Activated naive CD8-positive, alpha-beta T cell (primary cell): ENCODE results near the gene RBM47.

Experiments
- H3K27ac Mint-ChIP-seq: one replicate; pipeline ENCODE4 v1.8.0; 2021; ENCODE audit warnings: mixed read lengths
- H3K27me3 Mint-ChIP-seq: one replicate; pipeline ENCODE4 v1.8.0; 2021; ENCODE audit warnings: mixed read lengths
- H3K36me3 Mint-ChIP-seq: one replicate; pipeline ENCODE4 v1.8.0; 2021; ENCODE audit warnings: mixed read lengths
- H3K4me1 Mint-ChIP-seq: one replicate; pipeline ENCODE4 v1.8.0; 2021; ENCODE audit warnings: low read depth, mixed read lengths
- H3K4me3 Mint-ChIP-seq: one replicate; pipeline ENCODE4 v1.8.0; 2021; ENCODE audit warnings: mild to moderate bottlenecking, mixed read lengths
- H3K9me3 Mint-ChIP-seq: one replicate; pipeline ENCODE4 v1.8.0; 2021; ENCODE audit warnings: low read depth, mixed read lengths

RBM47 gene

DNA sequence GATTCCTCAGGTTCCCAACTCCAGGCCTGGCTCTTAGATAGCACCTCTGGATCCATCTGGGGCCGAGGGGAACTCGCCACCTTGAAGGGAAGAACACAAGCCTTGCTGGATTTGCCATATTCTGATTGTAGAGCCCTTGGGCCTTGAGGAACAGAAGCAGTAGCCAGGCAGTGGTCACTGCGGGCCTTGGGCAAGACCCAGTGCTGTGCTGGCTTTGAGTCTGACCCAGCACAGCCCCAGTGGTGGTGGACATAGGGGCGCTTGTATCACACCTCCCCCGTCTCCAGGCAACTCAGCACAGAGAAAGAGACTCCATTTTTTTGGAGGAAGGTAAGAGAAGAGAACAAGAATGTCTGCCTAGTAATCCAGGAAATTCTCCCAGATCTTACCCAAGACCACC is 249.0 kb downstream of the RBM47 start:
- no peaks in the 10 kb centered on the region for H3K36me3 Mint-ChIP-seq

DNA sequence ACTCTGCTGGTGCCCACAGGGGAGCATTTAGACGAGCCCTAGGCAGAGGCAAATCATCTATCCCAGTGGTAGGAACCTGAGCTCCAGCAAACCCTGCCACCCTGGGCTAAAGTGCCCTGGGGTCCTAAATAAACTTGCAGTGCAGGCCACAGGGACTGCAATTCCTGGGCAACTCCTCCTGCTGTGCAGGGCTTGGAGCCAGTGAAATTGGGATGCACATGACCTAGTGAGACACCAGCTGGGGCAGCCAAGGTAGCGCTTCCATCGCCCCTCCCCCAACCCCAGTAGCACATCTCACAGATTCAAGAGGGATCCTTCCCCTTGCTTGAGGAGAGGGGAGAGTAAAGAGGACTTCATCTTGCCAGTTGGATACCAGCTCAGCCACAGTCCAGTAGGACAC is 250.4 kb downstream of the RBM47 start:
- Mint-ChIP-seq H3K9me3 (no peaks in the 10 kb centered on the region), H3K4me3 (no peak overlapping the region), H3K4me1 (no peaks in the 10 kb centered on the region), H3K36me3 (no peaks in the 10 kb centered on the region), H3K27me3 (no peaks in the 10 kb centered on the region), H3K27ac (no peak overlapping the region)

More for the DNA sequence above, 249.0 kb downstream of the RBM47 start:
- Mint-ChIP-seq H3K4me3 (no peak overlapping the region), H3K4me1 (peaks cover 3% of the 10 kb centered on the region), H3K27ac (no peak overlapping the region), H3K27me3 (no peaks in the 10 kb centered on the region), H3K9me3 (no peaks in the 10 kb centered on the region)

DNA sequence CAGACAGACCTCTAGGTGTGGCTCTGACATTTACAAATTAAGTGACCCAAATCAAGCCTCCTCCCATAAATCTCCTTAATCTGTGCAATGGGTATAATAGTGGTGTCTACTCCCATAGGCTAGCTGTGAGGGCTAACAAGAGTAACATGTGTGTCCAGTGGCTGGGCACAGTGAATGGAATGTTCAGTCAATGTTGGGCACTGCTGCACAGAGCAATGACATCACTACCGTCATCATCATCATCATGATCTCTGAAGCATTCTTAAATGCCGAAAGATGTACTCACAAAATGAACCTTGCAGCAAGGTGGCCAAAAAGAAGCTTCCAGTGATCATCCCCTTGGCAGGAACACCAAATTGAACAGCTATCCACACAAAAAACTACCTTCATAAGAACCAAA is 251.0 kb downstream of the RBM47 start:
- Mint-ChIP-seq H3K27ac (no peak overlapping the region), H3K4me1 (no peaks in the 10 kb centered on the region), H3K36me3 (no peaks in the 10 kb centered on the region), H3K27me3 (no peaks in the 10 kb centered on the region), H3K9me3 (no peaks in the 10 kb centered on the region), H3K4me3 (no peak overlapping the region)

DNA sequence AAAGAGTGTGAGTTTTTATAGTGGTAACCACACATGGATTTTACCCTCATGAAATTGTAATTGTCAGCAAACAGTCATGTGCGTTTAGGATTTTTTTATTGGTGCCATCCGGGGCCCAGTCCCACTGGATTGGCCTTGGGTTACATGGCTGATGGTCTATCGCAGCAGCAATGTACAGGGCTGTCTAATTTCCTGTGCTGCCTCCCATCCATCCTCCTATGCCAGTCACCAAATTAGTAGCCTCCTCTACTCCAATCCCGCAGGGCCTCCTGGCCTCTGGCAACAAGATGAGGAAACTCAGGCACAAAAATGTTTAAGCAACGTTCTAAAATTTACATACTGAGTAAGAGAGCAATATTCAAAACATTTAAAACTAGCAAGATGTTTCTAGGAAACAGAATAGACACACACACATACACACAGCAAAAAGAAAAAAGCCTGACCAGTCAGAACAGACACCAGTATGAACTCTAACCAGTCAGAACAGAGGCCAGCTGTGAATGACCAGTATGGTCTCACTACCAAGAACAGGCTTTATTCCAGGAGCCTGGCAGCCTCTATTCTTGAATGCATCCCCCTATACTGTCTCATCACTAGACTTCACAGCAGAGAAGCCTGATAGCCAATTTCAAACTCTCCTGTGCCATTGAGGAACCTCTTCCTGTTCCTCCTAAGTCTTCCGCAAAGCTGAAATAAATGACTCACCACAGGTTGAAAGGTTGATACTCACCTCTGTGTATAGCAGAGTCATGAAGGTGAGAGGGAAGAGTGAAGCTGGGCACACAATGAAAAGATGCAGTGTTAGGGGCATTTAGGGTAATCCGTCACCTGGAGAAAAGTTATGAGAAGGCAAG is 251.9 kb downstream of the RBM47 start:
- H3K4me3 Mint-ChIP-seq: no peak overlapping the region
- H3K27me3 Mint-ChIP-seq: no peaks in the 10 kb centered on the region
- H3K9me3 Mint-ChIP-seq: no peaks in the 10 kb centered on the region
- no peaks in the 10 kb centered on the region for H3K36me3 Mint-ChIP-seq
- H3K27ac Mint-ChIP-seq: no peak overlapping the region
- no peaks in the 10 kb centered on the region for H3K4me1 Mint-ChIP-seq

DNA sequence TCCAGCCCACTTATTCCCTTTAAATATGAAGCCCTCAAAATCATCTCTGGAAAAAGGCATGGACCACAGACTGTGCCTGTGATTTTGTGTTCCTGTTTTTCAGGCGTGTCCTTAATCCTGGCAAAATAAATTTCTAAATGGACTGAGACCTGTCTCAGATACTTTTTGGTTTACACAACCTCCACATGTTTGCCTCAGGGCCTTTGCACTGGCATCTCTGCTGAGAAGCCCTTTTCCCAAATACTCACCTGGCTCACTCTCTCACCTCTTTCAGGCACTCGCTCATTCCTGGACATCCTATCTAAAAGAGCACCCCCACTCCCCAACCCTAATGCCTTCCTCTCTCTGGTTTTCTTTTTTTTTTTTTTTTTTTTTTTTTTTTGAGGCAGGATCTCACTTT is 254.0 kb downstream of the RBM47 start:
- H3K4me1 Mint-ChIP-seq: no peaks in the 10 kb centered on the region
- no peaks in the 10 kb centered on the region for H3K27me3 Mint-ChIP-seq
- no peaks in the 10 kb centered on the region for H3K36me3 Mint-ChIP-seq
- H3K9me3 Mint-ChIP-seq: no peaks in the 10 kb centered on the region
- no peak overlapping the region for H3K27ac Mint-ChIP-seq
- H3K4me3 Mint-ChIP-seq: no peak overlapping the region

DNA sequence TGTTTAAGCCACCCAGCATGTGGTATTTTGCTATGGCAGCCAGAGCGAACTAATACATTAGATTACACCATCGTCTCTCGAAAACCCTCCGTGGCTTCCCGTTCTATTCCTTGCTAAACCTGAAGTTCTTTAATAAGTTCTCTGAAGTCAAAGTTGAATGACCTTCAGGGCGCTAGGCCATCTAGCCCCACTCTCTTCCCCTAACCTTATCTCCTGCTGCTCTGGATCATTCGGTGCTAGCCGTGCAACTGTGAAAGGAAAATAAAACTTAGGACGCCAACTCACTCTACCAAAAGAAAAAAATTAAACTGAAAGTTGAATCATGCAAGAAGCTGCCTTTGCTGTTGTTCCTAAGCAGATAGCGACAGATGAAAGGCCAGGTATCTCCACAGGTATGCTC is 254.6 kb downstream of the RBM47 start:
- H3K27ac Mint-ChIP-seq: no peak overlapping the region
- no peaks in the 10 kb centered on the region for H3K4me1 Mint-ChIP-seq
- no peaks in the 10 kb centered on the region for H3K36me3 Mint-ChIP-seq
- no peaks in the 10 kb centered on the region for H3K27me3 Mint-ChIP-seq
- no peaks in the 10 kb centered on the region for H3K9me3 Mint-ChIP-seq
- H3K4me3 Mint-ChIP-seq: no peak overlapping the region

DNA sequence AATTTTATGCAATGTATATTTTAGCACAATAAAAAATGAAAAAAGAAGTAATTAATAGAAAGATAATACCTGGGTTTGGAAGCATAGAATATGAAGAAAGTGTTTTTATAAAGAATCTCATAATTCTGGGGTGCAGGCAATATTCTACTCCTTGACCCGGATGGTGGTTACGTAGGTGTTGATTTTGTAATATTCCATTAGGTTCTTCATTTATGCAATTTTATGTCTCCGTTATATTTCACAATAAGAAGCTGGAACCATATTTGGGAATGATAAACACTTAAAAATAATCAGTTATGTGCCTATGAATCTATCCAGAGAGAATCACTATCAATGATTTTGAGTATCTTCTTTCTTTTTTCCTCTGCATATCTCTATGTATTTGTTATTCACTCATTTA is 256.0 kb downstream of the RBM47 start:
- H3K27me3 Mint-ChIP-seq: no peaks in the 10 kb centered on the region

More for the DNA sequence above, 256.0 kb downstream of the RBM47 start:
- no peaks in the 10 kb centered on the region for H3K4me1 Mint-ChIP-seq
- no peak overlapping the region for H3K27ac Mint-ChIP-seq
- no peak overlapping the region for H3K4me3 Mint-ChIP-seq
- no peaks in the 10 kb centered on the region for H3K36me3 Mint-ChIP-seq
- H3K9me3 Mint-ChIP-seq: no peaks in the 10 kb centered on the region
